HG03565 (cell line): ENCODE results near the gene RBM6.
"Not testable (repeated sequence)": the region's sequence is repeated elsewhere in the genome, so short reads cannot be mapped to it uniquely, and the experiment has no call there.

Experiments used
- ATAC-seq: cut with Tn5 transposase; IDR thresholded peaks from one replicate; pipeline ENCODE4 v1.9.1; 2021; ENCODE audit warnings: mild to moderate bottlenecking, moderate library complexity; ENCODE audit not compliant: unreplicated experiment

Gene RBM6

DNA sequence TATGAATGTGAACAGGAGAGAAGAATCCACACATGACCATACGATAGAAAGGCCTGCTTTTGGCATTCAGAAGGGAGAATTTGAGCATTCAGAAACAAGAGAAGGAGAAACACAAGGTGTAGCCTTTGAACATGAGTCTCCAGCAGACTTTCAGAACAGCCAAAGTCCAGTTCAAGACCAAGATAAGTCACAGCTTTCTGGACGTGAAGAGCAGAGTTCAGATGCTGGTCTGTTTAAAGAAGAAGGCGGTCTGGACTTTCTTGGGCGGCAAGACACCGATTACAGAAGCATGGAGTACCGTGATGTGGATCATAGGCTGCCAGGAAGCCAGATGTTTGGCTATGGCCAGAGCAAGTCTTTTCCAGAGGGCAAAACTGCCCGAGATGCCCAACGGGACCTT is 28.4 kb downstream of the RBM6 start:
- no peak for ATAC-seq

DNA sequence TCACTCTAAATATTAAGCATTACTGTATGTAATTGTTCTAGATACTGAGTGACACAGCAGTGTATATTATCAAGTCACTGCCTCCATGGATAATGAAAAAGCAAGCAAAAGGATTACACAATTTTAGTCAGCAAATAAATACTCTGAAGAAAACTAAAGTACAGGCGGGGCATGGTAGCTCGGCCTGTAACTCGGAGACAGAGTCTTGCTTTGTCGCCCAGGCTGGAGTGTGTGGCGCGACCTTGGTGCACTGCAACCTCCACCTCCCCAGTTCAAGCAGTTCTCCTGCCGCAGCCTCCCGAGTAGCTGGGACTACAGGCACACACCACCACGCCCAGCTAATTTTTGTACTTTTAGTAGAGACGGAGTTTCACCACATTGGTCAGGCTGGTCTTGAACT is 32.7 kb downstream of the RBM6 start:
- ATAC-seq = no peak

DNA sequence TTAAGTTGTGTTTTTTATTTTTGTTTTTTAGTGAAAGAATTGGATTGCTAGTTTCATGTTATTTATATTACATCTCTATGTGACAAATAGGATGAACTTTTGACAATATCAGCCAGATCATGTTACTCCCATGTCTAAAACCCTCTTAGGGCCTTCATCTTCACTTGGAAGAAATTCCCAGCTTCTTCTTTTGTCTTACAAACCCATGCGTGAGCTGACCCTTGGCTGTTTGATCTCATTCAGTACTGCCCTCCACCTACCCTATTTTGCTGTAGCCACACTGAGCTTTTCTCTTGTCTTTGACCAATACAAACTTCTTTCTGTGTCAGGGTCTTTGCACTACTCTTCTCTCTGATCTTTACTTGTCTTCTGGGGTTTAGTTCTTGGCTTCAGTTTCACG is 37.0 kb downstream of the RBM6 start:
- ATAC-seq = no peak

DNA sequence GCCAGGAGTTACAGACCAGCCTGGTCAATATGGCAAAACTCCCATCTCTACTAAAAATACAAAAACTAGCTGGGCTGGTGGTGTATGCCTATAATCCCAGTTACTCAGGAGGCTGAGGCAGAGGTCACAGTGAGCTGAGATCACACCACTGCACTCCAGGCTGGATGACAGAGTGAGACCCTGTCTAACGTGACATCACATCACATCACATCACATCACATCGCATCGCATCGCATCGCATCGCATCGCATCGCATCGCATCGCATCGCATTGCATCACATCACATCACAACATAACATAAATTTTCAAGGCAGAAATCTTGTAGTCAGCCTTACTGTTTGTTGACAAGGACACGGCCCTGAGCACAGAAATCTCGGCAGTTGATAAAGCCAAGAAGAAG is 44.4 kb downstream of the RBM6 start:
- no peak for ATAC-seq

DNA sequence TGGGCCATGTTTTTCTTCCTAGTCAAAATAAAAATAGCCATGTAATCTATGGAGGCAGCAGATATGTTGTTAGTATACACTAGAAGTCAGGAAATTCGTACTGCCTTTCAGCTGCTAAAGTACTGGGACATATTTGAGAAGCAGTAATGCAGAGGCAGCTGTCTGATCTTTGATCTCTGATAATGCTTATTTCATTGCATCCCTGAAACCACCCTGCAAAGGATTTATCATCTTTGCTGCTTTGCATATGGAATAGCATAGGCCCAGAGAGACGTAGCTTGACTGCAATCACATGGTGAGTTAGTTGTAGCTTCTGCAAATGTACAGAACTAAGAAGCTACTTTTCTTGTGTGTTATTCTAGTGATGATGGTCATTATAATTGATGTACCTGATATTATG is 52.4 kb downstream of the RBM6 start:
- no peak for ATAC-seq

DNA sequence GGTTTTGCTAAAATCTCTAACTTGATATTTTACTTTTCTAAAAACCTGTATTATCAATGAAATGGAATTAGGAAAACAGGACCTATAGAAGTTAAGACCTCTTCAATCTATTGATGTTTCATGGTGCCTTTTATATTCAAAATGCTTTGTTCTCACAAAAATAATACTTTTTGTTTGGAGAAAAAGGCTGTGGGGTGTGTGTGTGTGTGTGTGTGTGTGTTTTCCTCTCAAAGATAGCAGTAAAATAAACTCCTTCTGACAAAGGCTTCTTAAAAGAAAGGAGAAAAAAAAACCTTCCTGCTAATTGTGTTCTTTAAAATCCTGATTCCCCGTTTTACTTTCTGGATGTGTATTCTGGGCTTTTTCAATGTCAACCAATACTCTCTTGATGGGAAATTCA is 54.5 kb downstream of the RBM6 start:
- no peak for ATAC-seq

DNA sequence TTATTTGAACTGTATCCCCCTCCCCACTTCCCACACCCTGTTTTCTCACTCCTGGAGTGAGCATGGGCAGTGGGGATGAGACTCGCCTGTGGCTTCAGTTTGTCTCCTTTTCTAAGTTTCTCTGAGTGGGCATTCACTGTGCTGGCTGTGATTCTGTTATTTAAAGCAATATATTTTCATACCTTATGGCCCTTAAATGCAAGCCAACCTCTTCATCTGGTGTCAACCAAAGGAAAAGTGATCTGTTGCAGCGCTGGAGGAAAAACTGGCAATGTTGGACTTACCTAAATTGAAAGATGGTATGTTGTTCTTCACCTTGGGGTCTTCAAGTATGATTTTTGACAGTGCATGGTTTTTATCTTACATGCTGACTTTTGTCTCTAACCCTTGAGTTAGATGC is 56.1 kb downstream of the RBM6 start:
- ATAC-seq = no peak

DNA sequence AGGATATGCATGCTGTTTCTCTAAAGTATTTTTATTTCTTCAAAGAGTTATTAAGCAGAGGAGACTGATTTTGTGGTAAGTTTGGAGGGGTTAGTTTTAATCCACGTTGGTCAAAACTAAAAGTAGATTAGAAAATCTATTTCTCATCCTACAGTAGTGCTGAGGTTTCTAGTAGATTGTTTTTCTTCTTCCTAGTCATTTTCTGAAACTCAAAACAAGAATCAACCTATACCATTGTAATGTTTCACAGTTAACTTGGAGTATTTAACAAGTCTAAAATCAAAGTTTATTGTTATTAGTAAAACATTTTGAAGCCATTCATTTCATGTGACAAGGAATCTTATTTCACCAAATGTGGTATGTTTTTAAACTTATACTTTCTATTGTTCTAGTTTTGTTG is 57.9 kb downstream of the RBM6 start:
- no peak for ATAC-seq

DNA sequence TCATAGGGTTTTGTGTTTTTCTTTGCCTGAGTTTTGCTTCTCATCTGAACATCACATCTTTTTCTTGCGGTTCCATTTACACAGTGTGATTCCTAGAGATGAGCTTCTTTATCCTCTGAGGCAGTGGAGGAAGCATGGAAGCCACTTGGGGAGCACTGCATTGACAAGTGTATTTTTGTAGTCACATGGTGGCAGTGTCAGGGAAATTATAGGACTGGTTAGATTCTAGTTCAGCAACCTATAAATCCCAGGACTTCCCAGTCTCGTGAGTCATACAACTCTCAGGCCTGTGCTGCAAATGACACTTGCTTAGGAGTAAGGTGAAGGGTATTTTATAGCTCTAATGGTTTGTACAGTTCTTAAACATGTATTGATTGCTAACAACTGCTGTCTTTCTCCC is 58.4 kb downstream of the RBM6 start:
- no peak for ATAC-seq

DNA sequence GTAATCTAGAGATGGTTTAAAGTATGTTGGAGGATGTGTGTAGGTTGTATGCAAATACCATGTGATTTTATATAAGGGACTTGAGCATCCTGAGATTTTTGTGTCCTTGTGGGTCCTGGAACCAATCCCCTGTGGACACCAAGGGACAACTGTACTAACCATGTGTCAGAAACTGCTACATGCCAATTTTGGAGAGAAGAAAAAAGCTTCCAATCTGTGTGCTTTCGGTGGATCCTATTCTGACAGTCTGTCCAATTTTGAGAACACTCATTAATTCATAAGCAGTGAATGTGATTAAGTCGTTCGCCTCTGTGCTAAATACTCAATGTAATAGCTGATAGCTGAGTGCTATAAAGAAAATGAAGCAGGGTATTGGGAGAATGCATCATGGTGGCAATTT is 61.6 kb downstream of the RBM6 start:
- ATAC-seq = no peak

DNA sequence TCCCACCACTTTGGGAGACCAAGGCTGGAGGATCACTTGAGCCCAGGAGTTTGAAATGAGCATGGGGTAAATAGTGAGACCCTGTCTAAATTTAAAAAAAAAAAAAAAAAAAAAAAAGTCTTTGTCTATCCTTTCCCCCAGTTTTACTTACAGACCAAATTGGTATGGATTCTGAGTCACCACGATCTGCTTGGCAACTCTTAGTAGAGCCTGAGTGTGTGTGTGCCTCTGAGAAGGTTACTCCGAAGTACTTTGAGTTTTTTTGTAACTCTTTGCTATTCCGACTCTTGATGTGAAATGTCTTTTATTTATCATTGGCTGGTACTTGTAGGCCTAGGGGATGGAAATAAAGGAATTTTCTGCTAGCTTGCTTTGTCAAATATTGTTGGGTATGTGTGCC is 63.3 kb downstream of the RBM6 start:
- ATAC-seq = no peak

DNA sequence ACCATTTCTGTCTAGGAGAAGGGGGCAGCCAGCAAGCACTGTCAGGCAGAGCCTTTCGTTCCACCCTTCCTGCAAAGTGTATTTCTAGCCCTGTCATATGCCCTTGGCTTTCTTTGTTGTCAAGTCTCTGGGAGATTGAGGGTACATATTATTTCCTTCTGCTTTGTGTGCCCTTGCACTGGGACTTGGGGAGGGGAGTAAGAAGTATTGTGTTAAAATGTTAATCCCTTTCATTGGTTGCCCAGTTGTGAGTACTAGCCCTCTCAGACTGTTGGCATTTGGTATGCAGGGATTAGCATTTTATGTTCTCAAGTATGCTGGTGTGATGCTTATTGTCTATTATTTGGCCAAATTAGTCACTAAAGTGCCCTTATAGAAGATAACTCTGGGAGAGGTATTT is 63.9 kb downstream of the RBM6 start:
- ATAC-seq = no peak

DNA sequence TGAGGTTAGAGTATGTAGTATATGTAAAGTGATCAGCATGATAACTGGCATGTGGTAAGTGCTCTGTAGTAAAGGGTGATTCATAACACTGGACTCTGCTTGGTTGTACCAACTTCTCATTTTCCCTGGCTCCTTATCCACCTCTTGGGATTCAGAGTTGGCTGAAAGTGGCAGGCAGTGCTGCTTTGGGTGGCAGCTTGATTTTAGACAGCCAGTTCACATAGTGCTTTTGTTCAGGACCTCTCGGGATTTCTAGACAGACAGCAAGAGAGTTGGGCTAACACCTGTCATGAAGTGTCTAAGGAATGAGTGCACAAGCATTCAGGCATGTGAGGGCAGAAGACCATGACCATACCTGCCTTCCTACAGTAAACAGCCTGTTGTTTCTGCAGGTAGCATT is 69.0 kb downstream of the RBM6 start:
- ATAC-seq = no peak

DNA sequence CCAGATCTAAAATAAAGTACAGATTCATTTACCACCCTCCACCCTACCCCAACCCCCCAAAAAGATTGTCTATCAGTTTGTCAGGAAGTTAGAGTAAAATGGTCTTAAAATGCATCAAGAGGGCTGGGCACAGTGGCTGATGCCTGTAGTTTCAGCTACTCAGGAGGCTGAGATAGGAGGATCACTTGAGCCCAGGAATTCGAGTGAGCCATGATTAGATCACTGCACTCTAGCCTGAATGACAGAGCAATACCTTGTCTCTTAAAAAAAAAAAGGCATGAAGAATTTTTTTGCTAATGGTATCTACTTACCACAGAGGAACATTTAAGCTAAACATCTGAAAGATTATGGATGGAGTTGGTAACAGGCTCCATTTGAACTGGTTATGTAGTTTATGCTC is 71.0 kb downstream of the RBM6 start:
- no peak for ATAC-seq

DNA sequence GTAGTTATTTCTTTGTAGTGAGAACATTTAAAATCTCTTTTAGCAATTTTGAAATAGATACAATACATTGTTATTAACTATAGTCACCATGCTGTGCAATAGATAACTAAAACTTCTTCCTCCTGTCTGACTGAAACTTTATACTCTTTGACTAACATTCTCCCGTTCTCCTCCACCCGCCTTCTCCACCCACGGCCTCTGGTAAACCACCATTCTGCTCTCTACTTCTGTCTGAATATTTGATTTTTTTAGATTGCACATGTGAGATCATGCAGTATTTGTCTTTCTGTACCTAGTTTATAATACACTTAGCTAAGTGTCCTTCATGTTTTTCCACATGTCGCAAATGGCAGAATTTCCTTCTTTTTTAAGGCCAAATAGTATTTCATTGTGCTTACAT is 76.0 kb downstream of the RBM6 start:
- no peak for ATAC-seq

DNA sequence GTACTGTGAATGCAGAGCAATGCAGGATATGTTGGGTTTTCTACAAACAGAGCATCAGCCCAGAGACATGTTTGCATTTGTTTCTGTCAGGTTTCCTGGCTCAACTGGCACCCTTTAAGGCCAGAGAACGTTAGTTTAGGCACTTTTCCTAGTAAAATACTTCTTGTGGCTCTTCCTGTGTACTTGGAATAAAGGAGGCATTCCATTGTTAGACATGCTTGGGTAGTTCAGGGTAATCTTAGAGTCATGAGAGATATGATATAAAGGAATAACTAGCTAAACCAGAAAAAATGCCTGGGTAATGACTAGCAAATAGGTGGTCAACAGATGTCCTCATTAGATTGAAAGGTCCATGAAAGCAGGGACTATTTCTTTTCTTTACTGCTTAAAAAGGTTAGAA is 88.4 kb downstream of the RBM6 start:
- ATAC-seq = no peak

DNA sequence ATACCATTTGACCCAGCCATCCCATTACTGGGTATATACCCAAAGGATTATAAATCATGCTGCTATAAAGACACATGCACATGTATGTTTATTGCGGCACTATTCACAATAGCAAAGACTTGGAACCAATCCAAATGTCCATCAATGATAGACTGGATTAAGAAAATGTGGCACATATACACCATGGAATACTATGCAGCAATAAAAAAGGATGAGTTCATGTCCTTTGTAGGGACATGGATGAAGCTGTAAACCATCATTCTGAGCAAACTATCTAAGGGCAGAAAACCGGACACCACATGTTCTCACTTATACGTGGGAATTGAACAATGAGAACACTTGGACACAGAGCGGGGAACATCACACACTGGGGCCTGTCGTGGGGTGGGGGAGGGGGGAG is 91.3 kb downstream of the RBM6 start:
- not testable (repeated sequence) for ATAC-seq

DNA sequence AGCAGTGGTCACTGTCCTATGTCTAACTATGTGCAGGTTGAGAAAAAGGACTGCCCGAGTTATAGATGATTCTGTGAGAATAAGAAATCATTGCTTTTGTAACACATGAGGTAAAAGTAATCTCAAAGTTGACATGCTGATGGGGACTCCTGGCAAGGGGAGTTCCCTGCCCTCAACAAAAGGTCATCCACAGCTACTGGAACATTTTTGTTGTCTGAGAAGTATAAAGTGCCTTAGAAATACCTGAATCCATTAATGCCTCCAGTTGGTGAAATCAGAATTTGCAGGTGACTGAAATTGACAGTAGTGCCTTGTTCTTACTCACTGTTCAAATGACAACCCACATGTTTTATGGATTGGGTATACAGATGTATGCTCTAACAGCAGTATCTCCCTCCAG is 105.0 kb downstream of the RBM6 start:
- no peak for ATAC-seq

DNA sequence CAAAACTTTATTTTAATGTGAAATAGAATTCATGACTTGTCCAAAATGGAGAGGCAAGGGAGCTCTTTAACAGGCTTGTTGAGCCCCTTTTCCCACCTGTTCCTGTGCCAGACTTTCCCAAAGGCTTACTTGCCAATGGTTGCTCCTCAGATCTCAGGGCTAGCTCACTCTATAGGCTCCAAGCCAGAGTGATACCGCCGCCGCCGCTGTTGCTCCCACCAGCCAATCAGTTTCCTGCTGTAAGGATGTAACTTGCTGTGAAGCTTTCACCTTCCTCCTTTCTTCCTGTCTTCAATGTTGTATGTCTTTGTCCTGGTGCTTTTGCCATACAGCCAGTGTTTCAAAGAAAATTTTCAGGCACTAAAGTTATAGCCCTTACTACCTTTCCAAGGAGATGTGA is 107.5 kb downstream of the RBM6 start:
- ATAC-seq = no peak

DNA sequence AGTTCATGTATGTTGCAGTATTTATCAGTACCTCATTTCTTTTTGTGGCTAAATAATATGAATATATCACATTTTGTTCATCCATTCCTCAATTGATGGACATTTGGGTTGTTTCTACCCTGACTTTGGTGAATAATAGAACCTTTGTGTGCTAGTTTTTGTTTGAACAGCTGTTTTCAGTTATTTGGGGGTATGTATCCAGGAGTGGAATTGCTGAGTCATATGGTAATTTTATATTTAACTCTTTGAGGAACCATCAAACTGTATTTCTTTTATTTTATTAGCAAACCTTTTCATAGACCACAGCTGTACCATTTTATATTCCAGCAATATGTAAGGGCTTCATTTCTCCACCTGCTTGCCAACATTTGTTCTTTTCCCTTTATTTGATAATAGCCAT is 110.4 kb downstream of the RBM6 start:
- no peak for ATAC-seq

DNA sequence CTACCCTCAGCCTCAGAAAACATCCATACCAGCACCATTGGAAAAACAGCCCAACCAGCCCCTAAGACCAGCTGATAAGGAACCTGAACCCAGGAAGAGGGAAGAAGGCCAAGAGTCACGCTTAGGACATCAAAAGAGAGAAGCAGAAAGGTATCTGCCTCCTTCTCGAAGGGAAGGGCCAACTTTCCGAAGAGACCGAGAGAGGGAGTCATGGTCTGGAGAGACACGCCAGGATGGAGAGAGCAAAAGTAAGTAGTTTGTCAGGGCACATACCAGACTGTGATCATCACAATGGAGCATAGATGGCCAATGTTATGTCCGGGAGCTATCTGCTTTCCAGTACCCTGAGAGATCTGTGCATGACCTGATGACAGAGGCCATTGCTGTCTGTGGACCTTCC is 117.8 kb downstream of the RBM6 start:
- ATAC-seq = no peak

DNA sequence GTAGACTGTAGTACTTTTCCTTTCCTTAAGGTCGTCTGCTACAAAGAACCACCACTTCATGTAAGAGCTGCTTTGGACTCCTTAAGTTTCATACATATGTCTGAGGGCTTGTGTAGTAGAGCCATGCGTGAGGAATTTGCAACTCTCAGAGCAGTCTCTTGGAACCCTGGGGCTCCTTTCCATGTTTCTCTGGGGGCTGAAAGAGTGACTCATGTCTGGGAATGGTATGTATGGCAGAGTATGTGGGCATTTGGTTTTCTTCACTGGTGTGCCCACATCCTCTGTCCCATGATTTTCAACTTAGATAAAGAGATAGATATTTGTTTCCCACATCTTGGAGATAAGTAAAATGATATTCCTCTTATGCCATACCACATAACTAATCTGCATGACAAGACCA is 128.2 kb downstream of the RBM6 start:
- no peak for ATAC-seq

DNA sequence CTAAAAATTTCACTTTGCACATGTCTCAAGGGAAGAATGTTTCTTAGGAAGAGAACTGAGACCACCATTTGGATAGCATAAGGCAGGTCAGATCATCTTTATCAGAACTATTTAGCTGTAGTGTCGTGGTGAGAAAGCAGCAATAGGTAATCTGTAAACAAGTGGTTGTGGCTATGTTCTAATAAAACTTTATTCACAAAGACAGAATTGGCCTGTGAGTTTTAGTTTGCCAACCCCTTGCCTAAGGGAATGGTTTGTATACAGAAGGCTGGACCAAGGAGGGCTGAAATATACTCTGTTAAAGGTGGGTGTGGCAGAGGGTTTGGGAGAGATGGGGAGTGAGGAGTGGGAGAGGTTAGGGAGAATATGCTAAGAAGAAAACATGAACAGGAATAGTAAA is 138.1 kb downstream of the RBM6 start:
- no peak for ATAC-seq

DNA sequence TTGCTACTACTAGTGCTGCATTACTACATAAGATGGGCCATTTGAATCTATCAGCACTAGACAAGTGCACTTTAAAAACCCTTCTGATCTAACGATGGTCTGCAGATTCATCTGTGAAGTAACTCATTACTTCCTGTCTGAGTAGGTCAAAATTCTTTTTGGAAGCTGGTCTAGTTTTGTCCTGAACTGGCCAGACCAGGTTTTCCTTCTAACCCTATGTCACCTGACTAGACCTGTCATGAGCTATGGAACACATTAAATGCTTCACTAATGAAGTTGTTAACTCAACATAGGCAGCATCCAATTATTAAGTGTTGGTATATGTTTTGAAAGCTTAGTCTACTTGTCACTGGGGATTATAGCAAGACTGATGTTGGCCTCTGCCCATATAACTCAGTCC is 138.7 kb downstream of the RBM6 start:
- no peak for ATAC-seq
